ENCODE data around the gene MYO16. TPM values are rescaled to one million over a fixed set of nuclear protein-coding genes. Genes with fewer than 3 reads are reported as not detected.

MYO16 gene
- polyA plus RNA-seq, 1 donor from 2014 or later: 2.5 TPM

- Histone ChIP-seq H3K79me2 (replicated peaks; ENCODE audit: insufficient read depth, low read length) (no peaks in the 10 kb centered on the region), H3K36me3 (ENCODE audit: insufficient read depth, low read length) (no peaks in the 10 kb centered on the region), H4K20me1 (ENCODE audit: insufficient read depth) (no peaks in the 10 kb centered on the region), H2AFZ (ENCODE audit: low read depth, low read length) (no peak overlapping the region), H3K9me2 (ENCODE audit: insufficient read depth, low read length) (no peaks in the 10 kb centered on the region), H3K9ac (ENCODE audit: low read length) (no peak overlapping the region), H3K27ac (ENCODE audit: low read length) (no peak overlapping the region), H3K4me3 (ENCODE audit: low read length) (no peak overlapping the region), H3K9me3 (ENCODE audit: low read length) (no peaks in the 10 kb centered on the region), H3F3A (ENCODE audit: insufficient read depth, low read length, poor library complexity, severe bottlenecking) (no peaks in the 10 kb centered on the region), H3K4me2 (ENCODE audit: low read length) (no peak overlapping the region), H3K27me3 (ENCODE audit: insufficient read depth, low read depth, low read length) (no peaks in the 10 kb centered on the region)
- TF ChIP-seq RAD21 (conservative IDR thresholded peaks at IDR 0.05): no peak
Observed at GRCh38 chr13:108958013-108958376, 328.6 kb downstream of the MYO16 start.

GRCh38 chr13:108959234-108959633 lies 329.8 kb downstream of the MYO16 start:
- no peak overlapping the region for H2AFZ ChIP-seq (ENCODE audit: low read depth, low read length)
- no peaks in the 10 kb centered on the region for H4K20me1 ChIP-seq (ENCODE audit: insufficient read depth)
- H3K79me2 ChIP-seq (replicated peaks; ENCODE audit: insufficient read depth, low read length): no peaks in the 10 kb centered on the region
- no peaks in the 10 kb centered on the region for H3K9me2 ChIP-seq (ENCODE audit: insufficient read depth, low read length)
- H3K4me3 ChIP-seq (ENCODE audit: low read length): no peak overlapping the region
- H3K27me3 ChIP-seq (ENCODE audit: insufficient read depth, low read depth, low read length): no peaks in the 10 kb centered on the region
- no peaks in the 10 kb centered on the region for H3K36me3 ChIP-seq (ENCODE audit: insufficient read depth, low read length)
- no peak overlapping the region for H3K9ac ChIP-seq (ENCODE audit: low read length)
- H3K4me2 ChIP-seq (ENCODE audit: low read length): no peak overlapping the region
- H3F3A ChIP-seq (ENCODE audit: insufficient read depth, low read length, poor library complexity, severe bottlenecking): no peaks in the 10 kb centered on the region
- TF ChIP-seq SMC3 (conservative IDR thresholded peaks at IDR 0.05; ENCODE audit: poor library complexity) (no peak), MXI1 (conservative IDR thresholded peaks at IDR 0.05; ENCODE audit: poor library complexity, severe bottlenecking) (no peak), EP300 (conservative IDR thresholded peaks at IDR 0.05; ENCODE audit: poor library complexity, severe bottlenecking) (no peak), POLR2AphosphoS5 (IDR thresholded peaks at IDR 0.05) (no peak), CTCF (IDR thresholded peaks at IDR 0.05; ENCODE audit: poor library complexity, severe bottlenecking) (no peak), EZH2 (IDR thresholded peaks at IDR 0.05; ENCODE audit: borderline replicate concordance, insufficient read depth, low read length, poor library complexity, severe bottlenecking) (no peak), RAD21 (conservative IDR thresholded peaks at IDR 0.05) (no peak), TAF1 (IDR thresholded peaks at IDR 0.05; ENCODE audit: low read depth) (no peak), REST (IDR thresholded peaks at IDR 0.05; ENCODE audit: borderline replicate concordance) (no peak)
- no peaks in the 10 kb centered on the region for H3K9me3 ChIP-seq (ENCODE audit: low read length)
- no peak overlapping the region for H3K27ac ChIP-seq (ENCODE audit: low read length)

- Histone ChIP-seq H3K9me2 (ENCODE audit: insufficient read depth, low read length) (no peaks in the 10 kb centered on the region), H3K9me3 (ENCODE audit: low read length) (no peaks in the 10 kb centered on the region), H3K4me2 (ENCODE audit: low read length) (no peak overlapping the region), H3K9ac (ENCODE audit: low read length) (no peak overlapping the region), H3K36me3 (ENCODE audit: insufficient read depth, low read length) (no peaks in the 10 kb centered on the region), H3K27me3 (ENCODE audit: insufficient read depth, low read depth, low read length) (no peaks in the 10 kb centered on the region), H3K79me2 (replicated peaks; ENCODE audit: insufficient read depth, low read length) (no peaks in the 10 kb centered on the region), H3F3A (ENCODE audit: insufficient read depth, low read length, poor library complexity, severe bottlenecking) (no peaks in the 10 kb centered on the region), H2AFZ (ENCODE audit: low read depth, low read length) (no peak overlapping the region), H3K4me3 (ENCODE audit: low read length) (no peak overlapping the region), H3K27ac (ENCODE audit: low read length) (no peak overlapping the region), H4K20me1 (ENCODE audit: insufficient read depth) (no peaks in the 10 kb centered on the region)
- TF ChIP-seq REST (IDR thresholded peaks at IDR 0.05; ENCODE audit: borderline replicate concordance) (no peak), EP300 (conservative IDR thresholded peaks at IDR 0.05; ENCODE audit: poor library complexity, severe bottlenecking) (no peak), TAF1 (IDR thresholded peaks at IDR 0.05; ENCODE audit: low read depth) (no peak), RAD21 (conservative IDR thresholded peaks at IDR 0.05) (no peak), MXI1 (conservative IDR thresholded peaks at IDR 0.05; ENCODE audit: poor library complexity, severe bottlenecking) (no peak), EZH2 (IDR thresholded peaks at IDR 0.05; ENCODE audit: borderline replicate concordance, insufficient read depth, low read length, poor library complexity, severe bottlenecking) (no peak), POLR2AphosphoS5 (IDR thresholded peaks at IDR 0.05) (no peak)
Observed at GRCh38 chr13:108960006-108960405, 330.6 kb downstream of the MYO16 start.

All from neural cell (in vitro differentiated cells).